HG03571 (cell line): Measurements from ENCODE around the gene CXCL17.

ENCODE experiments used
- ATAC-seq: cut with Tn5 transposase; IDR thresholded peaks from one replicate; pipeline ENCODE4 v1.9.1; 2021; ENCODE audit not compliant: unreplicated experiment

The CXCL17 gene

DNA sequence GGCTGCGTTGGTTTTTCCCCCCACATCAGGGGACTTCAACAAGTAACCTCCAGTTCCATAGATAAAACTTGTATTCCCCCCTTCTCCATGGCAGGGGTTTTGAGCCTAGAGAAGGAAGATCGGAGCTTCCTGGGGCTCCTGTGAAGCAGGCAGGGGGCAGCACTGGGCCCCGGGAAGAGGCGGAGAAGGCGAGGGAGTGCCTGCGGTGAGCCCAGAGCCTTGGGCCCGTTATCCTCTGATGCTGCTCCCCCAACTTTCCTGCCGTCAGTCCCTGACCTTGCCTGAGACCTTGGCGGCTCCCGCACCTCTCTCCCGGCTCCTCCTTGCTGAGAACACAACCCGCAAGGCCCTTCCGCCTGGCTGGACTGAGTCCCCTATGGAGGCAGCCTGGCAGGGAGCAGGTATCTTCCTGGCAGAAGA lies 18.0 kb downstream of the CXCL17 start:
- ATAC-seq = no peak

DNA sequence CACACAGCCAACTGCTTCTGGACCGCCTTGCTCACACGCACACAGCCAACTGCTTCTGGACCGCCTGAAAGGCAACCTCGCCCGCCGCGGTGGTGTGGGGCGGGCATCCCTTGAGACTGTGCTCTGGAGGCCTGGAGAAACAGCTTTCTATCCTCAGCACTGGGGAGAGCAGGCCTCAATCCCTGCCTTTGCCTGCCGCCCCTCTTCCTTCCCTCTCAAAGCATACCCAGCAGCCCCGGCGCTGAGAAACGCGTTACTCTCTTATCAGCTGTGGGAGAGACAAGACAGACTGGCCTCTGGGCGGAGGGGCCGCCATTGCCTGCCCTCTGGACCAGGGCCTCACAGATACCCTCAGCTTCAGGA lies 18.4 kb downstream of the CXCL17 start:
- ATAC-seq = no peak

DNA sequence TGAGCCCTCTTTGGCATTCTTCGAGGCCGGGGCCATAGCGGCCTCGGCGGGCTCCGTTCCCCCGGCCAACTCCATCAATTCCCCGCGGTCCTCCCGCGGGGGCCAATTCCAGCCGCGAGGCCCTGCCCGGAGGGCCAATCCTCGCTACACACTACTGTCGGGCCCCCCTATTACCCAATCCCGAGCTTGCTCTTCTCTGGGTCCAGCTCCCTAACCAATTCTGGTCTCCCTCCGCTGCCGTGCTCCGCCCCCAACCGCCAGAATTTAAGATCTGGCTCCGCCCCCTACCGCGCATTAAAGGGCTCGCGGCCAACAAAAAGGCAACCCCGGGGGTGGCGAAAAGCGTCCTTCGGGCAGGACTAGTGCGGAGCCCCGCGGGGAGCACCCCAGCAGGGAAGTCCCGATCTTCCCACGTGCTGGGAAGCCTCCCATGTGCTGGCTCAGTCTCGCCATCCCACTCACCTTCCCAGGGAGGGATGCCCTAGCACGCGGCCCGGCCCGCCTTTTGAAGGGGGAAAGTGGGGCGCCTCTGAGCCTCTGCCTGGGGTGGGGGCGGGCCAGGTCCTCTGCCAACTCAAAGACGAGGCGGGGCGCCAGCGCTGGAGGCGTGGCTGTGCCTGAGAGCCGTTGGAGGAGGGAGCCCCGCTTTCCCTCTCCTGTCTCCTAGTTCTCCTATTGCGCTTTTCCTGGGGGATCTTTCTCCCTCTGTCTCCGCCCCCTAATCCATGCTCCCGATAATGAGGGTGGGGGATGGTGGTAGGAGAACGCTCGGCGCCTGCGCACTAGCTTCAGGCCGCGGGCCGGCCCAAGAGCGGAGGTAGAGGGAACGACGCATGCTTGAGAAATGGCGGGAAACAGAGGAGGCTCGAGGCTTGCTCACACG lies 19.0 kb downstream of the CXCL17 start:
- ATAC-seq = peak; percentile 76

DNA sequence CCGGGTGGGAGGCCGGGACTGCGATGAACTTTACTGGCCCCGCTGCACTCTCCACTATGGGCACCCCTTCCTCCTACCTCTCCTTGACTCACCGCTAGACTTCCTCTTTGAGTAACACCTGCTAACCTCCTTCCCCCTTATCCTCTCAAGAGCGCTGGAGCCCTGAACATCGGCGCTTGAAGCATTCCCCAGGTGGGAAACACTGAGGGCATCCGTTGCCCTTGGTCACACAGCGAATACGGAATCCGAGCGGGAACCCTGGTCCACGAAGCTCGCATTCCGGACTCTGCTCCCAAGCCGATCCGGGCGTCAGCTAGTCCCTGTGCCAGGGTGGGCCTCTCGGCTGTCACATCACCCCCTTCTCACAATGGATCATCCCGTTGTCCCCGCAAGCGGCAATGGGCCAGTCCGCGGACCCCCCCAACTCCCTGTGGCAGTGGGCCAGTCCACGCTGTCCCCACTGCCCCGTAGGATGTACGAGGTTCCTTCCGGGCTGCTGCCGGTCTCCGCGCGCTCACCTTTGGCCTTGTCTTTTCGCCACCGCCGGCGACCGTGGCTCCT lies 19.8 kb downstream of the CXCL17 start:
- peak; percentile 28 for ATAC-seq

DNA sequence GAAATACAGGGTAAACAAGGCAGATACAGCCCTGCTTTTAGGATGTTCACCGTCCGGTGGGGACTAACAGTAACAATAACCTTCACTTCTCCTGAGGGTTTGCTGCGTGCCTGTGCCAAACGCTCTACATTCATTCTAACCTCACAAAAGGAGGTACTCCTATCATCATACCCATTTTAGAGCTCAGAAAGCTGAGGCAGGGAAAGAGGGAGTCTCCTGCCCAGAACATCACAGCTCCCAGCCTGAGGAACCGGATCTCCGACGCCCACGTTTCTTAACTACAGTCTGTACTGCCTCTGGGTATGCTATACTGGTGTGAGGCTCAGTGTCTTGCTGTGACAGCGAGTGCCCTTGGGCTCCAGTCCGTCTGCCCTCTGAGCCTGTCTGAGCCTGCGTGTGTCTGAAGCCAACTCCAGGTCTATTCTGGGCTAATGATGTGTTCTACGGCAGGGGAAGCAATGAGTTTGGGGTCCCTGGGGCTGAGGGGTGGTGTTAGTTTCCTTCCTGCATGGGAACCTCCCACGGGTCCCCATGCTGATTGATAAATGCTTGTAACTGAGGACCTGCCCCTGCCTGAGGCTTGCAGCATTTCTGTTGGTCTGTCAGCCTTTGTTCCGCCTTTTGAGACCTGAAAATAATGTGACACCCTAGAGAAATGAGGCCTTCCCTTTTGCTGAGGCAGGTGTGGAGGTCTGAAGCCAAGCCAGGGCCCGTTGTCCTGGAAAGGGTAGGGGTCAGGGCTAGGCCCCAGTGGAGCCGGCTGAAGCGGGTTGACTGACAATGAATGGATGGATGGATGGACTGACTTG lies 20.4 kb downstream of the CXCL17 start:
- ATAC-seq = no peak

DNA sequence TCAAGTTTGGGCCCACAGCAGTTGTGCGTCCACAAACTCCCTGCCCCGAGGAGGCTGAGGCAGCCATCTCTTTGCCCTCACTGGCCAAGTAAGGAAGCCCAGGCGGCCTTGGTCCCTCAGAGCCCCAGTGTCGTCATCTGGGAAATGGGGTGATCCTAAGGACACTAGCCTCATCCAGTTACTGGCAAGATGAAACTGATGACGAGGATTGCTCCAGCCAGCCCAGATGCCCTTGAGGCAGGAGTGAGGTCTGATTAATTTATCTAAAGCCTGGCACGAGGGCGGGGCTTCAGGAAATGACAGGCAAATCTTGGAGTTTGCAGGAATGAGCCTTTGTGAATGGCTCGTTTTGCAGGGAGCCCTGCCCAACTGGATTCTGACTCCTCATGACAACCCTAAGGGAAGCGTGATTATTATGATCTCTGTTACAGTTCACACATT lies 21.1 kb downstream of the CXCL17 start:
- ATAC-seq = no peak

DNA sequence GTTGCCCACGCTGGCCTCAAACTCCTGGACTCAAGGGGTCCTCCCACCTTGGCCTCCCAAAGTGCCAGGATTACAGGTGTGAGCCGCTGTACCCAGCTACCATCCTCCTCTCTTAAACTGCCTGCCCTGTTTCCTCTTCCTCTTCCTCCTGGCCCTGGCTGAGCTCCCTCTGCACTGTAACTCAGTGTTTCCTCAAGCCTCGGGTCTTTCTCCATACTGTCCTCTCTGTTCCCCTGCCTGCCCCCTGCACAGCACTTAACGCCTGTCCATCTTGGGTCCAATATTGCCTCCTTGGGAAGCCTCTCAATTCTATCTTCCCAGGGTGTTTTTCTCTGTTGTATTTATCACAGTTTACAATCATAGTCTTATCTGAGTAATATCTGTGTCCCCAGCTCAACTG lies 21.6 kb downstream of the CXCL17 start:
- no peak for ATAC-seq

DNA sequence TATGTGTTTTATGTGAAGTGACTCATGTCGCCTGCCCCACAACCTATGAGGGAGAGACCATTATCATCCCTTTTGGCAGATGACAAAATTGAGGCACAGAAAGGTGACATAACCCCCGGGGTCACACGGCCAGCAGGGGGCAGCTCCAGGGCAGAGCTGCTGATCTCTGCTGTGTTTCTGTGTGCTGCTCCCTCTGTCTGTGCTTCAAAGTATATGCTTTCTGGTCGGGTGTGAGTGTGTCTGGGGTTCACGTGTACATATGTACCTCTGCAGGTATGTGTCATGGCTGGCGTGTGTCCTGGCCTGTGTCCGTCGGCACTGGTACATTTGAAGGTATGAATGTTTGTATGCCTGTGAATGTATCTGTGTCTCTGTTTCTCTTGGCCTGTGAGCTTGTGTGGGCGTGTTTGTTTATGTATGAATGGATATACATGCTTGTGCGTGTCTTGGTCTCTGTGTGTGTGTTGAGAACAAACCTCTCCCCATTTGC lies 22.6 kb downstream of the CXCL17 start:
- no peak for ATAC-seq

DNA sequence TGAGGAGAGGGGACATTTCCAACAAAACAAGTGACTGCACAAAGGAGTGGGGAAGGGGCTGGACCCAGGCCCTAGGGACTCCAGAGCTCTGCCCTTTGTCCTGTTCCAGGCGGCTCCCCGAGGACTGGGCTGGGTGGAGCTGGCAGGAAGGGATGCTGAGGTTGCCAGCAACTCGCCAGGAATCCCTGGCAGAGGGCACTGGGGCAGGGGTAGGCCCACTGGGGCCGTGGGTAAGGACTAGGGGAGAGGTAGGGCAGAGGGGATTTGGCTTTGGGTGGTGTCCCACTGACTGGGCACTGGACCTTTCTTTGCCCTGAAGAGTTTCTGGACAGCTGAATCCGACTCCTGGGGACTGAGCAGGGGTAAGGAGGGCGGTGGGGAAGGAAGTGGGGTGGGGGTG lies 23.4 kb downstream of the CXCL17 start:
- ATAC-seq = no peak

DNA sequence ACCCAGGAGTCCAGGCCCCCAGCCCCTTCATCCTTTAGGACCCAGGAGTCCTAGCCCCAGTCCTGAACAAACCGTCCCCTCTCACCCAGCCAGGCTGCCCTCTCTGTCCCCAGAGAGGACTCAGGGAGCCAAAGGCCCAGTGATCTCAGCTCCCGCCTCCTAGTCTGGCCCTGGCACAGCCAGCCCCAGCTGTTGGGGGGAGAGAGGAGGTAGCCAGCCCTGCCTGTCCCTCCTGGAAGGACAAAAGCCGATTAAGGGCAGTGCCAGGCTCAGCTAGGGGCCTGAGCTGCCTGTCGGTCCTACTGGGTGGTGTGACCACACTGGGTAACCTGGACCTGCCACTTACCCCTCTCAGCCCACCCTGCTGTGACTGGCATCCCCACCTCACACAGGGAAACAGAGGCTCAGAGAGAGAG lies 30.1 kb downstream of the CXCL17 start:
- ATAC-seq = no peak

DNA sequence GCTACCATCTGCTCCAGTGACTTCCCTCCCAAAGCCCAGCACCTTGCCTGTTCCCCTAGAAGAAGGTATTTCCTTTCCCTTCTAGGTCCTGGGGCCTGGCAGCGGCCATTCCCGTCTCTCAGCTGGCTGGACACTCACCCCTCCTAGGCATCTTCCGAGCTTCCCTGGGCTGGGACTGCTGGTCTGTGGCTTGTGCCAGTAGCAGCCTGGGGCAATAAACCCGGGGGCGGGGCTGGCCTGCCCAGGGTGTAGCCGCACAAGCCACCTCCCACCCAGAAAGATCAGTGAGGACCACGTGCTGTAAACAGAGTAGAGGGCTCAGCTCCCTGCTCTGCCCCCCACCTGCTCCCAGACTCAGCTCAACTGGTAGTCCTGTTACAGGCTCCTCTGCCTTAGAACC lies 30.5 kb downstream of the CXCL17 start:
- ATAC-seq = no peak

DNA sequence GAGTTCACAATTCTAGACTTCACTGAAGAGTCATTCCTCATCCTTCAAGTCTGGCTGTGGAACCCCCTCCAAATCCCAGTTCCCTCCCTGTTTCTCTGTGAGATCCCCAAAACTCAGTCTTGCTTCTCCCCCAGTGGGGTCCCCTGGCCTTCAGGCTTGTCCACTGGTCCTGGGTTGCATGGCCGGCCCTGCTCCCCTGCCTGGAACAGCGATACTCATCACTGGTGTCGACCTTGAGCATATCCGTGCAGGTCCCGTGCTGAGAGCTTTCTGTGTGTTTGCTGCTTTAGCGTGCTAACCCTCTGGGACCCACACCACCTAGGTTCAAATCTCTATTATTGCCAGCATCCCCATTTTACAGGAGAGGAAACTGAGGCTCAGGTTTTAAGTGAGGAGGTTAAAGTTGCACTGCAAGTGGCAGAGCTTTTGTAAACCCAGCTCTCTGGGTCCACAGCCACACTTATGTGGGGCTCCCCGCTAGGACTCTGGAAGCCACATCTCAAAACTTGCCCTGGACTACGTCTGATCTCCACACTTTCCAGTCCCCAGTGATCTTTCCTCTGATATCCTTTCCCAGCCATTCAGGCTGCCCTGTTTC lies 31.1 kb downstream of the CXCL17 start:
- no peak for ATAC-seq

DNA sequence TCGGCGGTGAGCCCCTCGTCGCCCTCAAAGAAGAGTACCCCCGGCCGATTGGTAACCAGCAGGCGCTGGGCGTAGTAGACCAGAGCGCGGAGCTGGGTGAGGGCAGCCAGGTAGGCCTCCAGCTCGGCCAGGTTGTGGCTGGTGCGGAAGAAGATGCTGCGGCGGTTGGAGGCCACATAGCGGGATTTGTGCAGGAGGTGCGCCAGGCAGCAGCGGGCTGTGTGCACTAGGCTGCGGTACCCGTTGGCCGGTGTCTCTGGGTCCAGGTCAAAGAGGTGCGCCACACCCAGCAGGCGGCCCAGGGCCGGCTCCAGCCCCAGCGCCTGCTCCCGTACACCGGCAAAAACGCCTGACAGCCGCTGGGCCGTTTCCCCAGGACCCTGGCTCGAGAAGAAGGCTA lies 32.4 kb downstream of the CXCL17 start:
- no peak for ATAC-seq

DNA sequence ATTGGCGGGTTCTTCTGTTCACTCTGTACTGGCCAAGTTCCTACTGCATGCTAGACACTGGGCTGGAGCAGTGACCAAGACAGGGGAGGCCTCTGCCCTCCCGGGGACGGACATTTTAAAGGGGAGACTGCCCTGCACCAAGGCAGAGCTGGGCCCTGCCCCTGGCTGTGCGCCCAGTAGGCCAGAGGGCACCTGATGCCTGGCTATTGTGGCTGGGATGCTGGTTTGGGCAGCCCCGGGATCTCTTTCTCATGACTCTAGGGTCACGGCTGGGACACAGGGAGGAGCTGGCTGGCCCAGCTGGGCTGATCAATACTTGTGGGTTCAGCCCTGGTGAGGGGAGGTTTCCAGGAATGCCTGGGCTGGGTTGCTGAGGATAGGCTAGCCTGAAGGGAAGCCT lies 33.3 kb downstream of the CXCL17 start:
- no peak for ATAC-seq

DNA sequence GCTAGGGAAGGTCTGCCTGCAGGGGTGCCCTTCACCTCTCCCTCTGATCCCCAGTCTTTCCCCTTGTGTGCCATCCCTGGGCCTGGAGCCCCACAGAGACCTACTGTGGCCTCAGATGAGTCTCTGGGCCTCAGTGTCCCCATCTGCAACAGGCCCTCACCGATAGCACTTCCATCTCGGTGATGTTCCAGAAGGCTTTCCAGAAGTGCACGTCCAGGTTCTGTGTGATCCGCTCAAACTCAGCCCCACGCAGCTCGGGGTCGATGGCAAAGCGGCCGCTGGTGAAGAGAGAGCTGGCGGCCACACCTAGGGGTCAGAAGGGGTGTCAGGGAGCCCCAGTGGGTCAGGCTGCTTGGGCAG lies 35.0 kb downstream of the CXCL17 start:
- no peak for ATAC-seq

DNA sequence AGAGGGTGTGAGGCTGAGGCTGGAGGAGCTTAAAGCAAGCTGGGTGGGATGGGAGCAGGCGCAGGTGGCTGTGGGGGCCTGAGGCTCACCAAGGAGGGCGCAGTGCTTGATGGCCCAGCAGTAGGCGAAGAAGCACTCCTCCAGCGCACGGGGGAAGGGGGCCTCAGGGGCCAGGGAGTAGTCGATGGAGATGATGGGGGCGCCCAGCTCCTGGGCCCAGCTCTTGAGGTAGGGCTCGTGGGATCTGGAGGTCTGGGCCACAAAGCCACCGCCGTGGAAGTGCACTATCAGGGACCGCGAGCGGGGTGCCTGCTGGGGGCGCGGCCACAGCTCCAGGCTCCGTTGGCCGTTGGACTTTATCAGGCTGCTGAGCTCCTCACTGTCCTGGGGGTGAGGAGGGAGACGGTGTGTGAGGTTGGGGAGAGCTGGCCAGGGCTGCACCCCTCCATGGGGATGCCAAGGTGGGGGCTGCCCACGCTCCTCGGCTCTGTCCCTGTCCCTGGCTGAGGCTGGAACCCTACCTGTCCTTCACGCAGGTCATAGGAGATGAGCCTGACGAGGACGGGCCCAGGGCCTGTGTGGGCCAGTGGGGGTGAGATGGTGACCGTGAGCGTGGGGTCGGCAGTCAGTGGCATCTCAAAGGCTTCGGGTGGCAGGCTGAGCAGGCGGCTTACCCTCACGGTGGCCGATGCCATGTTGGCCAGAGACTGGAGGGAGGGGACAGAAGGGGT lies 35.5 kb downstream of the CXCL17 start:
- ATAC-seq = no peak

DNA sequence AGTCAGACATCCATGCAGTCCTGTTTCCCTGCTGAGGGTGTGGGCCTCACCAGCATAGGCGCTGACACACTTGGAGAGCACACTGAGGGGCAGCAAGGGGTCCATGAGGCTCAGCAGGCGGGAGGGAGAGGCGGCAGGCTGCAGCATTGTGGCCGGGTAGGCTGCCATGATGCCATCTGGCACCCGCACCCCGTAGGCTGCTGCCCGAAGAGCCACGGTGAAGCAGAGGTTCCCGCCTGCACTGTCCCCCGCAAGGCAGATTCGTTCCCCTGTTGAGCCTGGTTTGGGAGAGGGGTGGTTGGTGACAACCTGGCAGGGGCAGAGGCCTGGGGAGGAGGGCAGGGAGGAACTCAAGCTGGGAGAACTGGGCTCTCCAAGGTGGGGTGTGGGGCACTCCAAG lies 36.6 kb downstream of the CXCL17 start:
- no peak for ATAC-seq

DNA sequence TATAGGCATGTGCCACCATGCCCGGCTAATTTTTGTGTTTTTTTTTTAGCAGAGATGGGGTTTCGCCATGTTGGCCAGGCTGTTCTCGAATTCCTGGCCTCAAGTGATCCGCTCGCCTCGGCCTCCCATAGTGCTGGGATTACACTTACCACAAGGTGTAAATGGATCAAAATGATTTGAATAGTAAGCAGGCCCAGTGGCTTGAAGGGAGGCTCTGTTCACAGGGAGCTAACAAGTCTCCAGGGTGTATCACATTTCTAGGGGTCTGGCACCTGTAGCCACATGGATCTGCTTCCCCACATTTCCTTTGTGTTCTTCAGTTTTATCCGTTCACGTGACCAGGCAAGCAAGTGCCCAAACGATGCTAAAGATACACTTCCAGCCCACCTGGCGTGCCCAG lies 39.2 kb downstream of the CXCL17 start:
- no peak for ATAC-seq

DNA sequence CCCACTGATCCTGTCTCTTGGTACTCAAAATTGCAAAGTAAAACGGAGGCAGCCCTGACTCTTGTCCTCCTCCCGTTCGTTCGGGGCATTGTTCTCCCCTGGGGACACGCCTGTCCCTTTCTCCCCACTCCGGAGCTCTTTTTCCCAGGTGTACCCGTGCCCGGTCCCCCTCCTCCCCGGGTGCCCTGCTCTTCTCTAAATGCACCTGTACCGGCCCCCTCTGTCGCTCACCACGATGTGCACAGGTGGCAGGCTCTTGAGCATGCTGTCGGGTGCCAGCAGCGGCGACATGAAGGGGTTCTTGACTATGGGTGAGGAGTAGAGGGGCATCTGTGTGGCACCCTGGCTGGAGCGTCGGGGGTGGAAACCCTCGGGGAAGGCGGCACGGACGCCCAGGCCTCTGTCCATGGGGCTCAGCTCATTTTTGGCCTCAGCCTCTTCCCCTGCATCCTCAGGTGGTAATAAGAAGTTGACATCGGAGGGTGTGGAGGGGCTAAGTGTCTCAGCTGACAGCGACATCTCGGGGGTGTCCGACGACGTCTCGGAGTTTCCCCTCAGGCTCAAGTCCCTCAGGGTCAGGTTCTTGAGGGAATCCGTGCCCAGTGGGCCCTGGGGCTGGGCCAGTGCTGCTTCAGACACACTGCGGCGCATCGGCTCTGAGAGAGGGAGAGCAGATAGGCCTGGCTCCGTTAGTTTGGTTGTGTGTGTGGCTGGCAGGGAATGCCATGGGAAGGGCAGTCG lies 40.2 kb downstream of the CXCL17 start:
- no peak for ATAC-seq
